ENCODE results near the gene BMPR1B.

GRCh38 chr4:94856030-94856429 is 98.3 kb downstream of the BMPR1B start:
- no peak for TF ChIP-seq TAF1 (IDR thresholded peaks at IDR 0.05; ENCODE audit: borderline replicate concordance, low read depth, low read length)
- no peak for TF ChIP-seq POLR2A (IDR thresholded peaks at IDR 0.05; ENCODE audit: low read depth, low read length)
- TF ChIP-seq POLR2AphosphoS5 (IDR thresholded peaks at IDR 0.05; ENCODE audit: low read depth, low read length): no peak

Measured in GM12892 (cell line).